NCI-H1436 treated with DMSO at 0.1 percent for 48 hours (cell line): ENCODE measurements around the gene ARID3A.

Experiments used
- DNase-seq: peaks from one replicate; lab custom pipeline; 2025; lab: John Stamatoyannopoulos, UW

Gene ARID3A

DNA sequence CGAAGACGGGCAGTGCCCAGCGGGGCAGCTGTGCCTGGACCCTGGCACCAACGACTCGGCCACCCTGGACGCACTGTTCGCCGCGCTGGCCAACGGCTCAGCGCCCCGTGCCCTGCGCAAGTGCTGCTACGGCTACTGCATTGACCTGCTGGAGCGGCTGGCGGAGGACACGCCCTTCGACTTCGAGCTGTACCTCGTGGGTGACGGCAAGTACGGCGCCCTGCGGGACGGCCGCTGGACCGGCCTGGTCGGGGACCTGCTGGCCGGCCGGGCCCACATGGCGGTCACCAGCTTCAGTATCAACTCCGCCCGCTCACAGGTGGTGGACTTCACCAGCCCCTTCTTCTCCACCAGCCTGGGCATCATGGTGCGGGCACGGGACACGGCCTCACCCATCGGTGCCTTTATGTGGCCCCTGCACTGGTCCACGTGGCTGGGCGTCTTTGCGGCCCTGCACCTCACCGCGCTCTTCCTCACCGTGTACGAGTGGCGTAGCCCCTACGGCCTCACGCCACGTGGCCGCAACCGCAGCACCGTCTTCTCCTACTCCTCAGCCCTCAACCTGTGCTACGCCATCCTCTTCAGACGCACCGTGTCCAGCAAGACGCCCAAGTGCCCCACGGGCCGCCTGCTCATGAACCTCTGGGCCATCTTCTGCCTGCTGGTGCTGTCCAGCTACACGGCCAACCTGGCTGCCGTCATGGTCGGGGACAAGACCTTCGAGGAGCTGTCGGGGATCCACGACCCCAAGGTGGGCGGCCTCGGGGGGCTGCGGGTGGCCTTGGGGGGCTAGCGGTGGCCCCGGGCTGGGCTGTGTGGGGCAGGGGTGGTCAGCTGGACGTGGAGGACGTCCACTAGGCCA is 79.2 kb downstream of the ARID3A start:
- DNase-seq: no peak

DNA sequence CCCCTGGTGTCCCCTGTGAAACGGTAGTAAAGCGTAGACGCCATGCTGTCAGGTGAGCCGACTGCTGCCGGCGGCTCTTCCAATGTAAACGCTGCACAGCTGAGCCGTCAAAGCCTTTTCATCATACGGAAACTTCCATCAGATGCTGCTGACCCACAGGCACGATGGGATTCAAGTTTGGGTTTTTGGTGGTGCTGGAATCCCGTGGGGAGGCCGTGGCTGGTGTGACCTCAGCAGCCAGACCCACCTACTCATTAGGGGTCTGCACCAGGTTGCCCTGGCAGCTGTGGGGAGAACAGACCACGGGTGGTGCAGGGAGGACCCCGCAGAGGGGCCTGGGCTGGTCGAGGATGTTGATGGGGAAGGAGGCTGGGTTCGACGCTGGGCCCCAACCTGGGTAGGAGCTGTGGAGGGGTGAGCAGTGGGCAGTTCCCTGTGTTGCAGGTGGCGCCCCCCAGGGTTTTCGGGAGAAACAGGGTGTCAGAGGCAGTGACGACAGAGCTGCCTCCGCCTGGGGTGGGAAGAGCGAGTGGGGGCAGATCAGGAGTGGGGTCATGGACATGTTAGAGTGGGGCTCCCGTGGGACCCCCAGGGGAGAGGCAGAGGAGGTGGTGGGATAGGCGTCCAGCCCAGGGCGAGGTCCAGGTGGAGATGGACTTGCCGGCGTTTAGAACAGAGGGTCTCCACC is 81.0 kb downstream of the ARID3A start:
- no peak for DNase-seq

DNA sequence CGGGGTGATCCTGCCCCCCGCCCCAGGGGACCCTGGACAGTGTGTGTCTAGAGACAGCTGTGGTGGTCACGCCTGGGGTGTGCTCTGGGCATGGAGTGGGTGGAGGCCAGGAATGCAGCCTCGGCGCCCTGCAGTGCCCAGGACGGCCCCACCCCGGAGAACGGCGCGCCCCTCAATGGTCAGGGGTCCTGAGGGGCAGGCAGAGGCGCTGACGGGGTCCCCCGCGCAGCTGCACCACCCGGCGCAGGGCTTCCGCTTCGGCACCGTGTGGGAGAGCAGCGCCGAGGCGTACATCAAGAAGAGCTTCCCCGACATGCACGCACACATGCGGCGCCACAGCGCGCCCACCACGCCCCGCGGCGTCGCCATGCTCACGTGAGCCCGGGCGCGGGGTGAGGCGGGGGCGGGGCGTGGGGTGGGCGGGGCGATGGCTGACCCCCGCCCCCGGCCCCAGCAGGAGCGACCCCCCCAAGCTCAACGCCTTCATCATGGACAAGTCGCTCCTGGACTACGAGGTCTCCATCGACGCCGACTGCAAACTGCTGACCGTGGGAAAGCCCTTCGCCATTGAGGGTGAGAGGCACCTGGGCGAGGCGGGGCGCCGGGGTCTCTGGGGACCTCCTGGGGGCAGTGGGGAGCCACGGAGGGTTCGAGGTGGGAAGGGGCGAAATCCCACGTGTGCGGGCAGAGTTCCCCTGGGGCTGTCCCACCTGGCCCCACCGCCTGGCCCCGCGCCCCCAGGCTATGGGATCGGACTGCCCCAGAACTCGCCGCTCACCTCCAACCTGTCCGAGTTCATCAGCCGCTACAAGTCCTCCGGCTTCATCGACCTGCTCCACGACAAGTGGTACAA is 81.8 kb downstream of the ARID3A start:
- DNase-seq: no peak

DNA sequence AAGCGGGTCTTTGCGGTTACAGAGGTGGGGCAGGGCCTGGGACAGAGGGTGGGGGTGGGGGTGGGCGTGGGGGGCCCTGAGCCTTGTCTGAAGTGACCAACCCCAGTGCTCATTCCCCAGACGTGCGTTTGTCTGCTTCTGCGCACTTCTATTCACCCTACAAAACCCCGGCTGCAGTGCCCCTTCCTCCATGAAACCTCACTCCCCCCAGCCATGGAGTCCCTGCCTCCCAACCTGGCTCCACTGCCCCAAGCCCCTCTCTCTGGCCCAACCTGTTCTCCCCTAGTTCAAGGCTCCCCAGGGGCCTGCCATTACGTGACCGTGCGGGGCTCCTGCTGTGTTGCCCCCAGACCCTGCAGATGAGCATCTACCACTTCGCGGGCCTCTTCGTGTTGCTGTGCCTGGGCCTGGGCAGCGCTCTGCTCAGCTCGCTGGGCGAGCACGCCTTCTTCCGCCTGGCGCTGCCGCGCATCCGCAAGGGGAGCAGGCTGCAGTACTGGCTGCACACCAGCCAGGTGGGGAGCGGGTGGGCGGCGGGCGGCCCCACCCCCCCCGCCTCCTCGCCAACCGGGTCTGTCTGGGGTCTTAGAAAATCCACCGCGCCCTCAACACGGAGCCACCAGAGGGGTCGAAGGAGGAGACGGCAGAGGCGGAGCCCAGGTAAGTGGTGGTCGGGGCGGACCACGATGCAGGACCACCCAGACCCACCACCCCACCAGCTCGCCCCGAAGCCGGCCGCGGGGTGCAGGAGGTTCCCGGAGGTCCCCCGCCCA is 82.6 kb downstream of the ARID3A start:
- DNase-seq: no peak

DNA sequence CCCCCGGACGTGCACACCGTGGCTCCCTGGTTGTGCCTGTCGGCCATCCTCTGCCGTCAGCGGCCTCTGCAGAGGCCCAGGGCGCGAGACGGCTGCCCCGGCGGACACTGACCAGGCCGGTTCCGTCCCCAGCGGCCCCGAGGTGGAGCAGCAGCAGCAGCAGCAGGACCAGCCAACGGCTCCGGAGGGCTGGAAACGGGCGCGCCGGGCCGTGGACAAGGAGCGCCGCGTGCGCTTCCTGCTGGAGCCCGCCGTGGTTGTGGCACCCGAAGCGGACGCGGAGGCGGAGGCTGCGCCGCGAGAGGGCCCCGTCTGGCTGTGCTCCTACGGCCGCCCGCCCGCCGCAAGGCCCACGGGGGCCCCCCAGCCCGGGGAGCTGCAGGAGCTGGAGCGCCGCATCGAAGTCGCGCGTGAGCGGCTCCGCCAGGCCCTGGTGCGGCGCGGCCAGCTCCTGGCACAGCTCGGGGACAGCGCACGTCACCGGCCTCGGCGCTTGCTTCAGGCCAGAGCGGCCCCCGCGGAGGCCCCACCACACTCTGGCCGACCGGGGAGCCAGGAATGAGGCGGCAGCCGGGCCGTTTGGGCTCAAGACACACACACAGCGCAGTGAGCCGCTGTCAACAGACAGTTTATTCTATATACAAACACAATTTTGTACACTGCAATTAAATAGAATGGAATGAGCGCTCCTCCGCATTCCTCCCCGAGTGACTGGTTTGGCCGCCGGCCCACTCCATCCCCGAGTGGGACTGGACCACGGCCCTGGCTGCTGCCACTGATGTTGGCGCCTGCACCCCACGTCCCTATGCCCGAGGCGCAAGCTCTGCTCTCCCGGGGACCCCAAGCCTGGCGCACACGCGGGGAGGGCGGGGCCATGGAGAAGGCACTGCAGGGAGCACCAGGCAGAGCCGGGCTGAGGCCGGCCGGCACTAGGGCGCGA is 83.5 kb downstream of the ARID3A start:
- DNase-seq: no peak

DNA sequence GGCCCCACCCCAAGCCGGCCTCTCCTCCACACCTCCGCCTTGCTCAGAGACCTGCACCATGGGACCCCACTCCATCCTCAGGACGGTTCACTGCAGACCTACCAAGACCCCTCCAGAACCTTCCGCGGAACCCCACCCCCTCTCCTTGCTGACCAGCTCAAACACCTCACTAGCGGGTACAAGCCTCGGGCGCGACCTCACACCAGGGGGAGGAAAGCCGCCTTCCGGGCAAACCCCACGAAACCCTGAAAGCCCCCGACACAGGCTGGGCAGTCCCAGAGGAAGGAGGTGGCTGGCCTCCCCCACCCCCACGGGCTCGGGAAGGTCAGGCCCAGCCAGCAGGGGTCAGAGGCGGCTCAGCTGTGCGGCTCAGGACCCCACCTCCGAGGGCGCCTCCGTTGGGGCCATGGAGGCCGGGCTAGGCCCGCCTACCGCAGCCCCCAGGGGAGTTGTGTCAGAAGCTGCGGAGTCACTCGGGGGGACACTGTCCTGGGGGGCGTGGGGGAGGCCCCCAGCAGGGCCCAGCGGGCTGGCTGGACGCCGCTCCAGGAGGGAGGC is 84.2 kb downstream of the ARID3A start:
- no peak for DNase-seq

DNA sequence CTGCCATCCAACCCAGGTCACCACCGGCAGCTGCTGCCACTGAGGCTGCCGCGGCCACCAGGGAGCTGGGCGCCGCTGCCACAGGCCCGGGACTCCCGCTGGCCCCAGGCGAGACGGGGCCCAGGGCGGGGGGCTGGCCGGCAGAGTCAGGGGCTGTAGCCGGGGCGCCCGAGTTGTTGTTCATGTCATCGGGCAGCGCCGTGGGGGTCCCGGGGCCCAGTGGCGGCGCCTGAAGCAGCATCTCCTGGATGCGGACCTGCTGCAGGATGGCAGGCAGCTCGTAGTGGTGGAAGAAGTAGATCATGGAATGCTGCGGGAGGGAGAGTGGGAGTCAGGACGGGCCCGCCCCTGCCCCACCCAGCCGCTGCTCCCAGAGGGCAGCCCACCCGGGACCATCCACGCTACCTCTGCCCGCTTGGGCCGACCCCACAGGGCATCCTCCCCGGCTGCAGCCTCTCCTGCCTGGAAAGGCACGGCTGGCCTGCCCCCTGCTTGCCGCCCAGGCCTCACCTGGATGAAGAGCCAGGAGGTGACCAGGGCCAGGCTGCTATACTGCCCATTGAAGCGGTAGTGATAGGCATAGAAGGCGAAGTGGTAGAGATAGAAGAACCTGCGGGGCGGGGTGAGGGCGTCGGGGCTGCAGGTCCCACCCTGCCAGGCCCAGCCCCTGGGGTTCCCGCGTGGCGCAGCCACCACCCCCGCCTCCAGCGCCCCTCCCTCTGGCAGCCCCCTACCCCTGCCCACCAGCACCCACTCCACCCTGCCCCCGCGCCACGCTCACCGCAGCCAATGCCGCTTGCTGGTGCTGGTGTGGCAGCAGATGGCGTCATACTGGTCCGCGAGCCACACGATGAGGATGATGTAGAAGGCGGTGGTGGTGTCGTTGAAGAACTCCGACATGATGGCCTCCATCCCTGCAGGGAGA is 85.0 kb downstream of the ARID3A start:
- no peak for DNase-seq

DNA sequence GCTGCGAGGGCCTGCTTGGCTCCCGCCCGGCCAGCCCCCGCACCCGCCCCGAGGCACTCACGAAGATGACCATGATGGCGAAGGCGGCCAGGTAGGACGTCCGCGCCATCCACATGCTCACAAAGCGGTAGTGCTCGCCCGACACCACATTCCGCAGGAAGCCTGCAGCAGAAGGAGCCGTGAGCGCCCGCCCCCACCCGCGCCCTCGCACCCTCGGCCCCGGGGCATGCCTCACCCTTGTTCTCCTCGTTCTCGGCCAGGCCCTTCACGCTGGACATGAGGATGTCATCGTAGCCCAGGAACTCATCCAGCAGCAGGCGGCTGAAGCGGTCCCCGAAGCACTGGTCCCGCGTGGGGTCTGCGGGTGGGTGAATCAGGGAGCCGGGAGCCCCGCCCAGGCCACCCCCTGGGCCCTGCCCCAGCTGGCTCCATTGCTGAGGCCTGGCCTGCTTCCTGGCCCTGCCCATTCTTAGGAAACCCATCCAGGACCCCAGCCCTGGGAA is 86.0 kb downstream of the ARID3A start:
- no peak for DNase-seq

DNA sequence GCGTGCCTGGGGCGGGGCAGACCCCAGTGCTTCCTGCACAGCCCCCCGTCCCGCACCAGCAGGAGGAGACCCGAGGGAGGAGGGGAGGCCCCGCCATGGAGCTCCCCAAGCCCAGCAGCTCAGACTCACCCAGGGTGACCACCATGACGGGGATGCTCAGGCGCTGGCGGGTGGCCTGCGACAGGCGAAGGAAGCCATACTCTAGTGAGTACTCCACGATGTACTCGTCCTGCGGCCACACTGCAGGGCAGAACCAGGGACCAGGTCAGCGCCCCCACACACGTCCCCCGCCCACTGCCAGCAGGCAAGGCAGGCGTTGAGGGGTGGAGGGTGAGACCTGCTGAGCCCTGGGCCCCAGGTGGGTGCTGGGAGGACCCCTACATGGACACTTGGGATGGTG is 86.5 kb downstream of the ARID3A start:
- no peak for DNase-seq

DNA sequence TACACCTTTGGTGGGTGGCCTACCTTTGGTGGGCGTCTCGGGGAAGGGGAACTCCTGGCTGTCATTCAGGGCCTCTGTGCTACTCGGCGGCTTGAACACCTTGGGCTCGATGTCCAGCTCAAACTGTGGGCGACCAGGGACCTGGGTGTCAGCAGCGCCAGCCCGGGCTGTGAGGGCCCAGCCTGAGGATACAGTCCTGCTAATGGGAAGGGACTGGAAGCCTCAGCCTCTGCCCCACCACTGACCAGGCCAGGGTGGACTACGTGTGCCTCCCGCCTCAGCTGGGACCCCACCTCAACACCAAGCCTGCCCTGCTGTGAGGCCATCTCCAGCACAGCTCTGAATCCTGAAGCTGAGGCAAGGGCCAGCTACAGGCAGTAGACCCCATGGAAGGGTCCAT is 87.4 kb downstream of the ARID3A start:
- DNase-seq: no peak

DNA sequence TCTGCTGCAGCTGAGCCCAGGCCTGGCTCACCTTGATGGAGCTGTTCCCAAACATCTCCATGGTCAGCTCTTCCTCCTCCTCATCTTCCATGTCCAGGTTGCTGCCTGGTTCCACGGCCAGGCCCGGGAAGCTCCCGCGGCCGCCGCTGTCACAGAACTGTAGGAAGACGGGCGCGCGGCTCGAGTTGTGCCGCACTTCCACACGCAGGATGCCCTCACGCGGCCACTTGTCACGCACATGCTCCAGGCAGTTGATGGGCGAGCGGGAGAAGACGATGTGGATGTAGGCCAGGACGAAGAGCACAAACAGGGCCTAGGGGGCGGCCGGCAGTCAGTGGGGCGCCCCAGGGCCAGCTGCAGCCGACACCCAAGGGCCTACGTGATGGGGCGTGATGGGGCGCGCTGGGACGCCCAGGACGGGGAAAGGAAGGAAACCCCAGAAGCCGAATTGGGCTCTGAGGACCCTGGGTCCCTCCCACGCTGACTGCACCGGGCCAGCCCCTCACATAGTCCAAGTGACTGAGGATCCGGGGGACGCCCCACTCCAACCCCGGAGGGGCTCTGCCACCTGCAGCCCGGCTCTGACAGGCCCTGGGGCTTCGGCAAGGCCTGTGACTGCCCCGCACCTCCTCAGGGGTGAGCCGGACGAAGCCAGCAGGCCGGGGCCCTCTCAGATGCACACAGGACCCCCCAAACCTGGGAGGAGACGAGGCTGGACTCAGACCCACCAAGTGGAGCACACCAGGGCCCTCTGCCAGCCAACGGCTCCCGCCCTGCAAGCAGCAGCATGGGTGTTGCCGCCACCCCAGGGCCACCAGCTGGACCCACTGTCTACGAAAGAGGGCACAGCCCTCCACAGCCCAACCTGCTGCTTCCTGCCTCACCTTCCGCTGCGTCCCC is 88.6 kb downstream of the ARID3A start:
- no peak for DNase-seq

DNA sequence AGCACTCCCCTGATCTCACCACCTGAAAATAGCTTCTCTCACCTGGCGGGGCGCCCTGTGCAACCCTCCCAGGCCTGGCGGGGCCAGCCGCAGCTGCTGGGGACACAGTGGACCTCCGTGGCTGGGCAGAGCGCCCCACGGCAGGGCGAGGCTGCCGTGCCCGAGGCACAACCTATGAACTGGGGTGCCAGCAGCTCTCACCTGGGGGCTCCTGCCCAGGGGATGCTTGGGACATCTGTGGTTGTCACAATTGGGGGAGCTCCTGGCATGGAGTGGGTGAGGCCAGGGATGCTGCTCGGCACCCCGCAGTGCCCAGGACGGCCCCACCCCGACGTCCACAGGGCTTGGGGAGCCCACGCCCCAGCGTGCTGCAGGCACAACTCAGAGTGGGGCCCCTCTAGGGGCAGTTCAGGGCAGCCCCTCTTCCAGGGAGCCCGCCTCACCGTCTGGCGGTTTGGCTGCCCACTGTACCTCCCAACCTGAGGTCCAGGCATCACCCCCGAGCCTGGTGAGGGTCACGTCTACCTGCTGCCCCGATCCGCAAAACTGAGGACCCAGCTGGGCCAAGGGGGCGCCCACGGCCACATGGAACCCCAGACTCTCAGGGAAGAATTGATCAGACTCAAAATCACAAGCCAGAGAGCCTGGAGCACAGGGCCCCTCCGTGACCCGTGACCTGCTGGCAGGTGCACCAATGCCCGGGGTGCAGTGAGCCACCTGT is 89.4 kb downstream of the ARID3A start:
- DNase-seq: no peak

DNA sequence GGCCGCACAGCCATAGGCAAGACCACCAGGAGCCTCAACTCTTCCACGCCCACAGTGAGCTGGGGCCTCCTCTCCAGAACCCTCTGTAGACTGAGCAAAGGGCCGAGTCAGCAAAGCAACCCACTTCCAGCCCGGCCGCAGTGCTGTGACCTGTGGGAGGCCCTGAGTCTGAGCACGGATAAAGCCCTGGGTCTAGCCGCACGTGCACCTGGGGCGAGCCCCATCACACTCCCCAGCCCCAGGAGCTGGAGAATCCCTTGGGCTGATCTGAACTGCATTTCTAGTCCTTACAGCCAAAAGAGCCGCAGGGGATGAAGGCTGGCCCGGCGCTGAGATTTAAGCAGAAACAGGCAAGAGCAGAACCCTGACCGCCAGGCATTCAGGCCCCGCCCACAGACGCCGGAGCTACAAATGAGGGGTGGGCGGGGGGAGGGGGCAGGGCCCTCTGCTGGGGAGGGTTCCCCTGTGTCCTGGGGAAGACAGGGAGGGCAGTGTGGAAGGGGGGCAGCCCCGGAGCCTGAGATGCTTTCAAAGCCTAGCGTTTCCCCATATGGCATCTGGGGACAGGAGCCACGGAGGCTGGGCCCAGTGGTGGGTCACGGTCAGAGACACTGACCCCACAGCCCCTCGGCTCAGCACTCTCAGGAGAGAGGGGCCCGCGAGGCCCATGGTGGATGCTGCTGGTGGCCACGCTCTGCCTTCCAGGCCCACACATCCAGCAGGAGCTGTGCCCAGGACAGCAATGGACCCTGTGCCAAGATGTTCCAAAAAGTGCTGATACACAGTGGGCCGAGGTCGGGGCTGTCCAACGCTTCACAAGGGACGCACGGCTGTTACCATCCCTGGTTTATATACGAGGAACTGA is 90.2 kb downstream of the ARID3A start:
- no peak for DNase-seq

DNA sequence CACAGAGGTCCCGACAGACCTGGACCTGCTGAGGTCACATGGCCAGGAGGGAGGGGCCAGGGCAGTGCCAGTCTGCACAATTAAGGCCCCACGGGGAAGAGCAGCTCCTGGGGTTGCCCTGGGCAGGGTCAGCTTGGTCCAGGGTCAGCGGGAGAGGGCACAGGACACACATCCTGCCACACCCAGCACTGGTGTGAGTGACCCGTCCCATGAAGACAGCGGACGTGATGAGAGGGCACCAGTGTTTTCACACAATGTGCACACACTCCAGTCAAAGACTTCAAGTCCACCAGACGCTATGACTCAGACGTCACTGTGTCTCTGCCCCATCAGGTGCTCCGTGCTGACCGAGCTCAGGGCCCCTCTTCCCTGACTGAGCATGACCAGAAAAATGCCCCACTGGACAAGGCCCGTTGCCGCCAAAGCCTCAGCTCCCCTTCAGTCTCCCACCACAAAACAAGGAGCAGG is 90.8 kb downstream of the ARID3A start:
- DNase-seq: no peak

DNA sequence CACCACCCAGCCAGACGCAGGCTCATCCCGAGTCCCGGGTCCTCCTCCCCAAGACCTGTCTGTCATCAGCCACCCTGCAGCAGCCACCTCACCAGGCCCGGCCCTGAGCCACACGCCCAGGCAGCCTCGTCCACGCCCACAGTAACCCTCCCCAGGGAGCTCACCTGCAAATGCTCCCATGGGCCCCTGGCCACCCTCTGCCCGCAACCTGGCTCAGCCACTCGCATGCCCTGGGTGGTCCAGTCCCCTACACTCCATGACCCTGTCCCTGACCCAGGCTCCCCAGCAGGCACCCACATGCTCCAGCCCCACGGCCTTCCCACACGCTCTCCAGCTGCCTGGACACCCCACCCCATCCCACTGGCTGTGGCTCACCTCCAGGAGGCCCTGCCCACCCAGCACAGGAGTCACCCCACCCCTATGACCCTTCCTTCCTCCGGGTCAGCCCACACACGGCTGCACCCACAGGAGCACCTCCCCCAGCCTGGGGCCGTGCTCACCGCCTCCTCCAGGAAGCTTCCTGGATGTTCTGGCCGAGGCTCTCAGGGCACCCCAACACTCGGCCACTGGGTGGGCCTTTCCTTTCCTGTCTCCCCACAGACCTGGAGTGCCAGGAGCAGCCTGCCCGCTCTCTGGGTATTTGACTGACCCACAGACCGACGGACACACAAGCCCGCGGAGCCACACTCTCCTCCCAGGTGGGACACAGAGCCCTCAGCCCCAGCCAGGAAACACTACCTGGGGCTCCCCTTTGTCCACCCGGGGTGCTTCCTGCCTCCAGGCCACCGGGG is 91.5 kb downstream of the ARID3A start:
- no peak for DNase-seq
